SU-DHL-6 (cell line): ENCODE data around the gene ZNRF1.
A peak's percentile ranks its signal among the peaks of the same experiment; 100 is the strongest.

ENCODE experiments used
- H2AFZ ChIP-seq: fragments of 200-600 bp; sonication (generic); 2 replicates; pipeline ENCODE4 v1.6.1; 2014; ENCODE audit warnings: low read depth, mild to moderate bottlenecking, moderate library complexity, mixed read lengths, antibody characterized with exemption, low read length; ENCODE audit not compliant: severe bottlenecking
- H3F3A ChIP-seq: fragments of 200-600 bp; shearing (Covaris generic); 2 replicates; pipeline ENCODE4 v1.6.0; 2016; ENCODE audit warnings: antibody characterized with exemption, mild to moderate bottlenecking; ENCODE audit not compliant: insufficient read depth
- H3K27ac ChIP-seq: fragments of 200-600 bp; sonication (generic); 2 replicates; pipeline ENCODE4 v1.5.1; 2016; ENCODE audit warnings: low read depth, mild to moderate bottlenecking, low read length, moderate library complexity, mixed read lengths
- H3K27me3 ChIP-seq: fragments of 200-600 bp; sonication (generic), shearing (Covaris generic); 2 replicates; pipeline ENCODE4 v1.6.0; 2014; ENCODE audit warnings: mild to moderate bottlenecking, low read length
- H3K36me3 ChIP-seq: fragments of 200-600 bp; sonication (generic); 2 replicates; pipeline ENCODE4 v1.6.1; 2014; ENCODE audit warnings: mild to moderate bottlenecking, low read length, mixed read lengths
- H3K4me2 ChIP-seq: fragments of 300-600, 200-600 bp; shearing (Covaris generic), sonication (generic); 2 replicates; pipeline ENCODE4 v1.6.0; 2014; ENCODE audit warnings: low read length, low read depth, mild to moderate bottlenecking; ENCODE audit not compliant: poor library complexity, severe bottlenecking
- H3K4me3 ChIP-seq: fragments of 200-600 bp; sonication (generic); 2 replicates; pipeline ENCODE4 v1.5.1; 2014; ENCODE audit warnings: antibody characterized with exemption, low read length, mild to moderate bottlenecking, mixed read lengths; ENCODE audit not compliant: insufficient read depth, poor library complexity, severe bottlenecking
- H3K79me2 ChIP-seq: fragments of 200-600 bp; sonication (generic); 2 replicates; pipeline ENCODE4 v1.6.1; 2014; ENCODE audit warnings: mild to moderate bottlenecking, low read length, moderate library complexity; ENCODE audit not compliant: insufficient read depth
- H3K9ac ChIP-seq: fragments of 200-600 bp; sonication (generic); 2 replicates; pipeline ENCODE4 v1.7.0; 2014; ENCODE audit warnings: mild to moderate bottlenecking, low read length
- H3K9me2 ChIP-seq: fragments of 200-600 bp; sonication (generic); replicated peaks from 2 replicates; pipeline ENCODE4 v1.6.1; 2014; ENCODE audit warnings: low read length; ENCODE audit not compliant: insufficient read depth
- H3K9me3 ChIP-seq: fragments of 200-600 bp; sonication (generic); 2 replicates; pipeline ENCODE4 v1.6.1; 2014; ENCODE audit warnings: low read length, mixed read lengths; ENCODE audit not compliant: insufficient read depth
- H4K20me1 ChIP-seq: fragments of 200-600 bp; sonication (generic); 2 replicates; pipeline ENCODE4 v1.6.1; 2014; ENCODE audit warnings: low read depth, mild to moderate bottlenecking, antibody characterized with exemption, low read length, moderate library complexity, mixed read lengths
- EZH2phosphoT487 ChIP-seq: fragments of 200-600 bp; sonication (generic), shearing (Covaris generic); conservative IDR thresholded peaks from 2 replicates; pipeline ENCODE4 v1.6.1; 2018; ENCODE audit warnings: mild to moderate bottlenecking, antibody characterized with exemption, low read length, moderate library complexity, mixed read lengths
- TF ChIP-seq, protein P1 (sequence below): fragments of 200-600 bp; sonication (generic); IDR thresholded peaks from one replicate; pipeline ENCODE4 v1.5.1; 2017; ENCODE audit warnings: antibody characterized with exemption, mild to moderate bottlenecking, low read length, moderate library complexity; ENCODE audit not compliant: insufficient read depth, poor library complexity, severe bottlenecking

The ZNRF1 gene

DNA sequence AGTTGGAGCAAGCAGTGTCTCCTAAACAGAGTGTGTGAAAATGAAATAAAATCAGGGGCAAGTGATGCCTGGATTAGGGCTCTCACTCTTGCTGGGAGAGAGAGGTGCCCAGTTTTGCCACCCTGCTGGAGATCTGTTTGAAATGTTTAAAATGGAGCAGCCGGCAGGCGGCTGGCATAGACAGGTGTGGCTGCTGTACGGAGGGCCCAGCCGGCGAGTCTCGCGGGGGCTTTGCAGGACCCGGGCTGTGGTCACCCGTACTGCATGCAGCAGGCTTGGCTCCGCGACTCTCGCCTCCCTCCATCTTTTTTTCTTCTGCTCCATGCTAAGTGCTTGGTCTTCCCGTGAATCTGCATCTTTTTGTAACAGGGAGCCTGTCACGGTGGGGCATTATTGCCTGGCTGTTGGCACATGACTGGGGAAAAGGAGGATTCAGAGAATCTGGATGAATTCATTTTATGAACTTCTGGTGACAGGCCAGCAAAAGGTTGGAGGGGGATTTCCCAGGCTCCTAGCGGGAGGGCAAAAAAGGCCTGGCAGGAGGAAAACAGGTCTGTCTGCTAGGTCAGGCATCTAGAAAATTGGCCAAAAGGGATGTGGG, 1.8 kb downstream of the ZNRF1 start:
- Histone ChIP-seq H3K4me2 (peak overlapping the region; percentile 80), H3K9me3 (no peaks in the 10 kb centered on the region), H3K36me3 (no peaks in the 10 kb centered on the region), H3F3A (peaks cover 12% of the 10 kb centered on the region; the same call in 1 of the 2 replicates), H3K27ac (no peak overlapping the region), H3K79me2 (peaks cover 8% of the 10 kb centered on the region; the same call in 1 of the 2 replicates), H3K9me2 (no peaks in the 10 kb centered on the region), H3K27me3 (no peaks in the 10 kb centered on the region), H2AFZ (no peak overlapping the region), H3K9ac (no peak overlapping the region), H3K4me3 (no peak overlapping the region), H4K20me1 (no peaks in the 10 kb centered on the region)
- TF ChIP-seq, protein P1, sequence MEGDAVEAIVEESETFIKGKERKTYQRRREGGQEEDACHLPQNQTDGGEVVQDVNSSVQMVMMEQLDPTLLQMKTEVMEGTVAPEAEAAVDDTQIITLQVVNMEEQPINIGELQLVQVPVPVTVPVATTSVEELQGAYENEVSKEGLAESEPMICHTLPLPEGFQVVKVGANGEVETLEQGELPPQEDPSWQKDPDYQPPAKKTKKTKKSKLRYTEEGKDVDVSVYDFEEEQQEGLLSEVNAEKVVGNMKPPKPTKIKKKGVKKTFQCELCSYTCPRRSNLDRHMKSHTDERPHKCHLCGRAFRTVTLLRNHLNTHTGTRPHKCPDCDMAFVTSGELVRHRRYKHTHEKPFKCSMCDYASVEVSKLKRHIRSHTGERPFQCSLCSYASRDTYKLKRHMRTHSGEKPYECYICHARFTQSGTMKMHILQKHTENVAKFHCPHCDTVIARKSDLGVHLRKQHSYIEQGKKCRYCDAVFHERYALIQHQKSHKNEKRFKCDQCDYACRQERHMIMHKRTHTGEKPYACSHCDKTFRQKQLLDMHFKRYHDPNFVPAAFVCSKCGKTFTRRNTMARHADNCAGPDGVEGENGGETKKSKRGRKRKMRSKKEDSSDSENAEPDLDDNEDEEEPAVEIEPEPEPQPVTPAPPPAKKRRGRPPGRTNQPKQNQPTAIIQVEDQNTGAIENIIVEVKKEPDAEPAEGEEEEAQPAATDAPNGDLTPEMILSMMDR, result no peak
- no peak for TF ChIP-seq EZH2phosphoT487

DNA sequence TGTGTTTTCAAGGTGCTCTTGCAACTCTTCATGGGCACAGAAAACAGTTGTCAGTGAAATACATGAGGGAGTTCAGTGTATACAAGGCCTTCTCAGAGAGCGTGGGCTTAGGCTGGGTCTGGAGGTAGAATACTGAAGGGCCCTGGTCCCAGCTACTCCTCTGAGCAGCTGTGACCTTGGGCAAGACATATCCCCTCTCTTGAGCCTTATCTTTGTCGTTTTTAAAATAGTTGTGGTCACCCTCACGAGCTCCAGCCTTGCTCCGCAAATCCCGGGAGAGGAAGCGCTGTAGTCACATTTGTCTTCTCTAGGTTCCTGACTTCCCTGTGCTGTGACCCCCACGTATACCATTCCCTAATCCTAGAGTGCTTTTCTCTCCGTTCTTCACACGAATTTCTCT, 3.6 kb downstream of the ZNRF1 start:
- TF ChIP-seq, protein P1, result no peak
- no peak for TF ChIP-seq EZH2phosphoT487
- no peaks in the 10 kb centered on the region for H3K9me2 ChIP-seq
- no peaks in the 10 kb centered on the region for H4K20me1 ChIP-seq
- 0 out of 2 replicates have a peak, but pooled peaks cover 6% of the 10 kb centered on the region for H3F3A ChIP-seq
- H3K79me2 ChIP-seq, result peaks cover 15% of the 10 kb centered on the region; the same call in 1 of the 2 replicates
- no peak overlapping the region for H2AFZ ChIP-seq
- no peaks in the 10 kb centered on the region for H3K9me3 ChIP-seq
- H3K27ac ChIP-seq, result no peak overlapping the region
- no peaks in the 10 kb centered on the region for H3K27me3 ChIP-seq
- no peaks in the 10 kb centered on the region for H3K36me3 ChIP-seq
- H3K4me3 ChIP-seq, result no peak overlapping the region
- no peak overlapping the region for H3K9ac ChIP-seq
- no peak overlapping the region for H3K4me2 ChIP-seq

DNA sequence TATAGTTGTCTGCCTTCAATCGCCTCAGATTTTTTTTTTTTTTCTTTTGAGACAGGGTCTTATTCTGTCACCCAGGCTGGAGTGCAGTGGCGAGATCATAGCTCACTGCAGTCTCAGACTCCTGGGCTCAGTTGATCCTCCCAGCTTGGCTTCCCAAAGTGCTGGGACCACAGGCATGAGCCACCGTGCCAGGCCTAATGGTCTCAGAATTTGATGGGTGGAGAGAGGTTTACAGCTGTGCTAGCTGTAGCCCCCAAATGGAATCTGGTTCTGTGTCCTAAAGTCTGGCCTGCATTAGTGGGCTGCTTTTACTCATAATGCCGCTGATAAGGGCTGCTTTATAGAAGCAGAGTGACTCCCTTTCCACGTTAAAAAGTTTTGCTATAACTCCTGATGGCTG, 5.1 kb downstream of the ZNRF1 start:
- Histone ChIP-seq H3K4me2 (no peak overlapping the region), H4K20me1 (no peaks in the 10 kb centered on the region), H3K9me3 (0 out of 2 replicates have a peak, but pooled peaks cover 4% of the 10 kb centered on the region), H3K79me2 (peaks cover 15% of the 10 kb centered on the region; the same call in 1 of the 2 replicates), H3K36me3 (no peaks in the 10 kb centered on the region), H2AFZ (no peak overlapping the region), H3K9ac (no peak overlapping the region), H3K4me3 (no peak overlapping the region), H3F3A (no peaks in the 10 kb centered on the region), H3K27ac (no peak overlapping the region), H3K27me3 (no peaks in the 10 kb centered on the region), H3K9me2 (no peaks in the 10 kb centered on the region)
- TF ChIP-seq EZH2phosphoT487, result no peak

DNA sequence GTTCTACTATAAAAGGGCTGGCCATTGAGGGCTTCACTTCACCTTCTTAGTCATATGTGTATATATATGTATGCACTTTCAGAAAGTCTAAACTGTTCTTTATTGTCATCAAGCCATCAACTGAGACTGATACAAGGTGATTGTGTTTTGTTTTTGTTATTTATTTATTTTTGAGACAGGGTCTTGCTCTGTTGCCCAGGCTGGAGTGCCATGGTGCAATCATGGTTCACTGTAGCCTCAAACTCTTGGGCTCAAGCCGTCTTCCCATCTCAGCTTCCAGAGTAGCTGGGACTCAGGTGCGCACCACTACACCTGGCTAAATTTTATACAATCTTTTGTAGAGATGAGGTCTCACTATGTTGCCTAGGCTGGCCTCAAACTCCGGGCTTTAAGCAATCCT, 5.6 kb downstream of the ZNRF1 start:
- no peak overlapping the region for H3K27ac ChIP-seq
- H4K20me1 ChIP-seq, result no peaks in the 10 kb centered on the region
- no peaks in the 10 kb centered on the region for H3K9me2 ChIP-seq
- H3K4me3 ChIP-seq, result no peak overlapping the region
- peaks cover 15% of the 10 kb centered on the region; the same call in 1 of the 2 replicates for H3K79me2 ChIP-seq
- H3F3A ChIP-seq, result no peaks in the 10 kb centered on the region
- H3K36me3 ChIP-seq, result no peaks in the 10 kb centered on the region
- no peak overlapping the region for H3K9ac ChIP-seq
- no peak overlapping the region for H3K4me2 ChIP-seq
- no peak overlapping the region for H2AFZ ChIP-seq
- no peaks in the 10 kb centered on the region for H3K27me3 ChIP-seq
- H3K9me3 ChIP-seq, result 0 out of 2 replicates have a peak, but pooled peaks cover 4% of the 10 kb centered on the region
- TF ChIP-seq, protein P1, result no peak
- TF ChIP-seq EZH2phosphoT487, result no peak
